RKO (cell line): ENCODE results near the gene STARD10.

Experiments
- DNase-seq: peaks from one replicate; pipeline ENCODE4 v3.0.0-alpha.2; 2016; ENCODE audit warnings: low spot score

STARD10 gene

GRCh38 chr11:72826191-72826941, 32.5 kb upstream of the STARD10 start:
- no peak for DNase-seq

- no peak for DNase-seq
These were observed 31.8 kb upstream of the STARD10 start for GRCh38 chr11:72825661-72826060.

- DNase-seq: no peak
These were observed 31.1 kb upstream of the STARD10 start for GRCh38 chr11:72824811-72825505.

- no peak for DNase-seq
These were observed 30.2 kb upstream of the STARD10 start for GRCh38 chr11:72824020-72824419.

GRCh38 chr11:72823105-72823804, 29.4 kb upstream of the STARD10 start:
- no peak for DNase-seq

- DNase-seq: peak; percentile 93
These were observed 28.3 kb upstream of the STARD10 start for GRCh38 chr11:72821920-72822799.

GRCh38 chr11:72821221-72821919, 27.5 kb upstream of the STARD10 start:
- DNase-seq: no peak

- DNase-seq: no peak
These were observed 26.7 kb upstream of the STARD10 start for GRCh38 chr11:72820439-72821139.

- peak; percentile 78 for DNase-seq
These were observed 25.1 kb upstream of the STARD10 start for GRCh38 chr11:72818971-72819370.

- DNase-seq: no peak
These were observed 24.1 kb upstream of the STARD10 start for GRCh38 chr11:72817966-72818365.

- no peak for DNase-seq
These were observed 22.6 kb upstream of the STARD10 start for GRCh38 chr11:72816404-72816990.

- DNase-seq: no peak
These were observed 21.3 kb upstream of the STARD10 start for GRCh38 chr11:72815110-72815618.

- DNase-seq: peak; percentile 84
These were observed 20.7 kb upstream of the STARD10 start, which contains the start of gene ATG16L2 for GRCh38 chr11:72814286-72815109. Gene ATG16L2, plus strand, starts transcription at chr11:72814411. Its CDS starts 35 bp downstream, at chr11:72814446.

GRCh38 chr11:72813740-72814285, 20.0 kb upstream of the STARD10 start:
- DNase-seq: peak; percentile 85

- DNase-seq: peak; percentile 90
These were observed 19.3 kb upstream of the STARD10 start for GRCh38 chr11:72812967-72813739.

- peak; percentile 72 for DNase-seq
These were observed 18.7 kb upstream of the STARD10 start for GRCh38 chr11:72812604-72812966.

- DNase-seq: peak; percentile 37
These were observed 17.8 kb upstream of the STARD10 start for GRCh38 chr11:72811686-72812085.

- DNase-seq: no peak
These were observed 14.5 kb upstream of the STARD10 start for GRCh38 chr11:72808331-72808798.
